Stimulated activated CD4-positive, alpha-beta T cell treated with anti-CD3 and anti-CD28 coated beads, Interleukin-1b, Interleukin-23, amount 100 ng/mL, for 4 hours (primary cell): ENCODE data around the gene EBF4.
A peak's percentile ranks its signal among the peaks of the same experiment; 100 is the strongest.

ENCODE experiments used
- DNase-seq, 2 donors: peaks; one replicate each; pipeline ENCODE4 v3.0.0-alpha.2; 2020; ENCODE audit warnings: low read depth in 2 of 2

The EBF4 gene

DNA sequence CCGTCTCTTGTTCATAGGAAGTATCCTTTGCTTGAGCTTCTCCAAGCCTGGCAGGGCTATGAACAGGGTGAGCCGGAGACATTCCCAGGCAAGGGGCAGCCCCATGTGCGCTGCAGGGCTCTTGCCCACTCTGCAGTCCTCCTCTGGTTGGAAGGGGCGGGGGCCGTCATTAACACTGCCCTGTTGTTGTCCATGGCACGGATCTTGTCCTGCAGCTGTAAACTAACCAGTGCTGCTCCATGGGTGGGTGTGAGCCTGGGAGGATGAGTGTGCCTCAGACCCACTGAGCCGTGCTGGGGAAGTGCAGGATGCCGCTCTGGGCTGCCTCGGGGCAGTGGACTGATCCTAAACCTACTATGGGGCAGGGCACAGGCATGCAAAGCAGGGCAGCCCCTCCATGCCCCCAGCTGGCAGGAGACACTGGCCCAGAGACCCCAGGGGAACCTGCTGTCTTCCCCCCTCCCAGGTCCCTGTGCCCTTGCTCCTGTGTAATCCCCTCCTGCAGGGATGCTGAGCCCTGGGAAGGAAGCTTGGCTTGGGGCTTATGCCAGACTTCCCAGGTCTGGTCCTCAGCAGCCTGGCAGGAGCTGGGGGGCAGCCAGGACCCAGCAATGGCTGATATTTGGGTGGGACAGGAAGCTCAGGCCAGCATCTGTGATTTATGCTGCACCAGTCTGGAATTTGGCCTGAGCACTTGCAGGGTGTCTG lies 8.5 kb downstream of the EBF4 start:
- DNase-seq = no peak

DNA sequence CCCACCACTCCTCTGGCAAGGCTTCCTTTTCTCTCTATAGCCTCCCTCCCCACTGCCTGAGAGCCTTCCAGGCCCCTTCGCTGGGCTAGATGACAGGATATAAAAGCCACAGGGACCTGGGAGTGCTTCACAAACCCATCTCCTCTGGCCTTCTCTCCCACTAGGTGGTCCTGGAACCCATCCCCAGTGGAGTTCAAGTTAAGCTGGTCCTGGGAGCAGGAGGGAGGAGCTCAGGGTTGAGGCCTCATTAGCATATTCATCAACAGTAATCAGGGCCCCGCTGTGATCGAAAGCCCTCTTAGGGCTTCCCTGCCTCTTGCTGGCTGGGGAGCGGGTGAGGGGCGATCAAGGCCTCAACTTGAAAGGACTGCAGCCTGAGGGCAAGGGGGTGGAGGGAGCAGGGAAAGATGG lies 9.1 kb downstream of the EBF4 start:
- DNase-seq = no peak

DNA sequence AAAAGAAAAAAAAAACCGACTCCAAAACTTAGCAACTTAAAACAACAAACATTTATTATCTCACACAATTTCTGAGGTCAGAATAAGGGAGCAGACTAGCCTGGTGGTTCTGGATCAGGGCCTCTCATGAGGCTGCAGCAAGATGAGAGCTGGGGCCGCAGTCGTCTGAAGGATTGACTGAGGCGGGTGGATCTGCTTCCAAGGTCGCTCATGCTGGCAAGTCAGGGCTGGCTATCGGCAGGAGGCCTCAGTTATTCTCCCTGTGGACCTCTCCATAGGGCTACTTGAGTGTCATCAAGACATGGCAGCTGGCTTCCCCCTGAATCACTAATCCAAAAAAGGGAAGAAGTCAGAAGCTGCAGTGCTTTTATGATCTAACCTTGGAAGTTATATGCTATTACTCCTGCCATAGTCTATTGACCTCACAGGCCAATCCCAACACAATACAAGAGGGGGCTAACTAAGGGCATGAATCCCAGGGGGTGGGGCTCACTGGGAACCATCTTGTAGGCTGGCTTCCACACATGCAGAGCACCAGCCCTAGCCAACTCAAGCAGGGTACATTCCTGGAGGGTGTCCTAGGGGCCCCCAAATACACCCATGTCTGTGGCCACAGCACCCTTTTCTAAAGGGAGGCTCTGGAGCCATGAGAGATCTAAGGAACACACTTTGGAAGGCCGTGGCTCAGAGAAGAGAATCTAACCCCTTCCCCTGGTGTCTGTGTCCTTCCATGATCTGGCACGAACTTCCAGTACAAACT lies 11.3 kb downstream of the EBF4 start:
- no peak for DNase-seq

DNA sequence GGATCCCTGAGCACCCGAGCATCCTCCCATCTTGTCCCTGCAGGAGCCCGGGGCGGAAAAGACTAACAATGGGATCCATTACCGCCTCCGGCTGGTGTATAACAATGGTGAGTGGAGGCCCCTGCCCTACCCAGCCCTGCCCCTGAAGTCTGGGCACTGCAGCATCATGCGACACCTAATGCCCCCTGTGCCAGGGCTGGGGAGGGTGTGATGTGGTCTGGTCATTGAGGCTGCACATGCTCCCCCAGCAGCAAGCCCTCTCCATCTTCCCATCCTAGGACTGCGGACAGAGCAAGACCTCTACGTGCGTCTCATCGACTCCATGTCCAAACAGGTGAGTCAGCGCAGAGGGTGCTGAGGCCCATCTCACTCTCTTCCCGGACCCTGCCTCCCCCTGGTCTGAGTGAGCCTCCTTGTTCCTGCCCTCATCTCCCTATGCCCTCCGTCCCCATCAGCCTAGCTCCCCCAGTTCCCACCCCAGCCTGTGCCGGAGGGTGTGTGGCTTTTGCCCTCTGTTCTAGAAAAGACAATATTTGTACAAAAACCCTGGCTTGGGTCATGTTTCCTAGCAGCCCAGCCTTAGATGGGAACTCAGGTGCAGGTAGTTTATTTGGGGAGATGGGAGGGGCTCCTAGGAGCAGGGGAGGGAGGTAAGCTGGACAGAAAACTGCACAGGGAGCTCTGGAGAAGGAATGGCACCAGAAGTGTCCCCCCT lies 13.5 kb downstream of the EBF4 start:
- DNase-seq = no peak

GRCh38 chr20:2706688-2707352 lies 14.2 kb downstream of the EBF4 start:
- DNase-seq = no peak

DNA sequence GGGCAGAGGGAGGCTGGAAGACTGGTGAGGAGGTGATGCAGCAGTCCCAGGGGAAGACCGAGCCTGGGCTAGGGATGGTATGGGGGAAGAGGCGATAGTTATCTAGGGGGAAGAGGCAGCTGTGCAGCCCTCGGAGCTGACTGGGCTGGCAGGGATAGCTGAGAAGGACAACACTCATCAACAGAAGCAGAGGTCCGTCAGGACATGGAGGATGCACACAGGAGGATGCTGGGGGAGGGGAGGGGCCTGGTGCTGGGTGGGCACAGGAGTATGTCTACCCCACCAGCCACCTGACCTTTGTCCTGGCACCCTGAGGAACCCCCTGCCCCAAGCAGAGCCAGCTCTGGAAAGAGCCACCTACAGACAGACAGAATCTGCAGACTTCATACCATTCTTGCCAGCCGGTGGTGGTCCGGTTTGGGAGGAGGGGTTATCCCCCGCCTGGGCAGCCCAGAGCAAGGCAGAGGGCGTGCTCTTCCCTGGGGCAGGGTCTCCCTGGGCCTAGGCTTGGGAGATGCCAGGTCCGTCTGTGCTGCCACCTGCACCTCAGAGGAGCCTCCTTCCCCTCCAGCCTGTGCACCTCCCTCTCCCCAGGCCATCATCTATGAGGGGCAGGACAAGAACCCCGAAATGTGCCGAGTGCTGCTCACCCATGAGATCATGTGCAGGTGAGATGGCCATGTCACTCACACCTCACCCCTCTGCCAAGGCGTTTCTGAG lies 14.9 kb downstream of the EBF4 start:
- DNase-seq = no peak

DNA sequence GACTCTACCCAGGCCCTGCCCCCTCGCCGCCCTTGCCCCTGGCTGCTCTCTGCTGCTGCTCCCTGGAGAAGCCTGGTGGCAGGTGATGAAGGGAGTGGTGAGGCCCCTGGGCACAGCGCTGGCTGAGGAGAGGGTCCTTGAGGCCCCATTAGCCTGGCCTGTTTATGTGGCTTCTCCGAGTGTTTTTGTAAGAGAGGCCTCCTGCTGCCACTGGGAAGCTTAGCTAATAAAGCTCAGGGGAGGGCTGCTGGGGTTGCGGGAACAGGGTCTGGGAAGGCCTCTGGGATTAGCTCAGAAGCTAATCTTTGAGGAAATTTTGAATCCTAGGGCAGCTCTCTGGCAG lies 15.5 kb downstream of the EBF4 start:
- no peak for DNase-seq

- no peak for DNase-seq
Measured at GRCh38 chr20:2708665-2709064, 16.1 kb downstream of the EBF4 start.

GRCh38 chr20:2709205-2709981 lies 16.8 kb downstream of the EBF4 start:
- DNase-seq = no peak

DNA sequence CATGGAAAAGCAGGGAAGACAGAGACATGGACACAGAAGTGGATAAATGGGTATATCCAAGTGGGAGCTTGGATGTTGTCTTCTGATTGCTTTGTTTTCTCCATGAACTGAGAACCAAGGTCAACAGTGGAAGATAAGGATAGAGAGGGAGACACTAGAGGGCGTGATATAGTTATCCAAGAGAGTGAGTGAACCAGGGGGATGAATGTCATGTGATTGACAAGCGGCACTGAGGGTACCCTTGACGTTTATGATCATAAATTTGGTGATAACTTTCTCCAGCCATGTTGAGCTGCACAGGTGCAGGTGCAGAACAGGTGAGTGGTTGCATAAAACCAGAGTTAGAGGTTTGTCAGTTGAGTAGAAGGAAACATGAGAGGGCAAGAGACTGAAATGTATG lies 20.7 kb downstream of the EBF4 start:
- DNase-seq = no peak

GRCh38 chr20:2729251-2729713 lies 36.7 kb downstream of the EBF4 start:
- no peak for DNase-seq

GRCh38 chr20:2729791-2730190 lies 37.2 kb downstream of the EBF4 start:
- no peak for DNase-seq

DNA sequence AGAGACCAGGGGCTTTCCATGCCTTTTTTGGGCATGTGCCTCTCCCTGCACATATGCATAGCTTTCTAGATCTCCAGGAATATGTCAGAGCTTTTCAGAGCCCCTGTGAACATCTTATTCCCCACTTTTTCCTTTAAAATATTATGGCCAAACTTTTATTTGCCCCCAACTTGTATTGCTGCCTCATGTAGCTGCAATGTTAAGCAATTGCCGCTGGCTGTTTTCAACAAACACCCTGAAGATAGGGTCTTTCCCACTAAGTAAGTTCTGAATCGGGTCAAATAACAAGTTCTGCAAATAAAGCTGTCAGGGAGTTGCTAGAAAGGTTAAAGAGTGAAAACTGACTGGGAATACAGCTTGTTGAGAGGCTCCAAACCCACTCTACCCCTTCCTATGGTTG lies 42.3 kb downstream of the EBF4 start:
- DNase-seq = no peak

DNA sequence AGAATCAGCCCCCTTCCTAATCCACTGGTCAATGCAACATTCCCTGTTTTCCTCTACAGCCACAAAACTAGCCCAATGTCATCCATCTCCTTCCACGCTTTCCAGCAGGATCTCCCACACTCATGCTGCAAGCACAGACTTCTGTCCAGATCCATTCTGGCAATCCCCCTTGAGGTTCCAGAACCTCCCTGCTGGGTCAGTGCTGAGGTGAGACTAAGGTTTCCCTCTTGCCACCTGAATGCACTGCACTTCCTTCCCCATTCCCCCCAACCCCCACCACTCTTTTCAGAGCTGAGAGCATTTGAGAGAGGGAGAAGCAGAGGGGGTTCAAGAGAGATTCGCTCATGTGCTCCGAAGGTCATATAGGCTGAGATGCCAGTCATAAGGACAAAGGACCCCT lies 43.9 kb downstream of the EBF4 start:
- DNase-seq = no peak

- no peak for DNase-seq
Measured at GRCh38 chr20:2738331-2739041, 45.9 kb downstream of the EBF4 start.

GRCh38 chr20:2739042-2739398 lies 46.4 kb downstream of the EBF4 start:
- DNase-seq = no peak

GRCh38 chr20:2740702-2741101 lies 48.1 kb downstream of the EBF4 start:
- no peak for DNase-seq

- DNase-seq = peak in 1 of 2 donors; percentile 40
Measured at GRCh38 chr20:2741463-2741862, 48.9 kb downstream of the EBF4 start.

DNA sequence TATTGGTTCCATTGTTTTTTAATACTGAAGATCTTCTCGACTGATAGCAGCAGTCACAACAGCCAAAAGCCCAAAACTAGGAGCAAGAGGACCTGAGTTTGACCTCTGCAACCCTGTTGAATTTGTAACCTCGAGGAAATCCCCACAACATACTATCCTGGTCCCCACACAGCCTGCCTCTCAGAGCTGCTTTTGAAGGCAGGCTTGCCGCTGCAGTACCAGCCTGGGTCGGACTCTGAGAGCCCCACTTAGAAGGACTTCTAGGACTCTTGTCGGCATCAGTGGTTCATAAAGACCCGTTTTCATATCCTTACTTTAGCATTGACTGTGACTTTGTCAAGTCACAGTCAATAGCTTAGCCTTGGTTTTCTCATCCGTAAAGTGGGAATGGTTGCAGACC lies 49.3 kb downstream of the EBF4 start:
- DNase-seq = no peak

DNA sequence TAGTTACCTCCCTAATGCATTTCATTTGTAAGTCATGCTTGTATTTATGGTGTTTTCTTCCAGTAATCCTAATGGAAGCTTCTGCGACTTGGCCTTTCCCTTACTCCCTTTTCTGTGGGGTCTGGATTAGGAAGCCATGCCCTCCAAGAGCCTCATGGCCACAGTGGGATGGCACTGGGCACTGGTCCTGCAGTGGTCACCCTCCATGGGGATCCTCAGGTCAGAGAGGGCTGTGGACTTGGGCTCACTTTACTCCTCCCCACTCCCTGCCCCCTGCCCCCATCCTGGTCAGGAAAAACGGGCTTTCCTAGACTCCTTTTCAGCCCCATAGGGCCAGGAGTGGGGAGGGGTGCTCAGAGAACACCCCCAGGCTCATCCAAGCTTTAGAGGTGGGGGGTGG lies 49.9 kb downstream of the EBF4 start:
- no peak for DNase-seq
